Measurements from ENCODE around the gene MAP7D3. TPM values are rescaled to one million over a fixed set of nuclear protein-coding genes. Genes with fewer than 3 reads are reported as not detected.

MAP7D3 gene
- total RNA-seq, 1 experiment from 2014 or later = 15.0 TPM

- Histone ChIP-seq H3K79me2 (ENCODE audit: insufficient read depth, low read length) (no peaks in the 10 kb centered on the region), H3K4me1 (ENCODE audit: control insufficient read depth in 1 of 2, insufficient read depth in 2 of 2, low read length in 2 of 2) (no peaks in the 10 kb centered on the region), H4K20me1 (ENCODE audit: insufficient read depth) (no peaks in the 10 kb centered on the region), H3K36me3 (ENCODE audit: control insufficient read depth in 1 of 2, insufficient read depth in 2 of 2, low read length in 2 of 2) (no peaks in the 10 kb centered on the region), H3K4me2 (ENCODE audit: low read length) (no peak overlapping the region), H3K4me3 (replicated peaks in 1 of 2; ENCODE audit: low read depth in 1 of 2, low read length in 2 of 2) (no peak overlapping the region), H3K27me3 (ENCODE audit: insufficient read depth, low read length) (no peaks in the 10 kb centered on the region), H3K9me2 (ENCODE audit: insufficient read depth) (no peaks in the 10 kb centered on the region), H3K9me3 (ENCODE audit: control insufficient read depth in 1 of 2, insufficient read depth in 1 of 2, low read depth in 1 of 2, low read length in 2 of 2) (no peaks in the 10 kb centered on the region), H2AFZ (ENCODE audit: low read depth, low read length, poor library complexity, severe bottlenecking) (no peak overlapping the region), H3K27ac (ENCODE audit: low read depth, low read length) (no peak overlapping the region), H3K9ac (ENCODE audit: low read length) (no peak overlapping the region)
- ATAC-seq (no peak), DNase-seq (ENCODE audit: low read depth, low spot score) (no peak)
- ChIA-PET RAD21 (ENCODE audit: low non-redundant PET in 1 of 2, low total read pairs in 2 of 2, uncharacterized antibody in 2 of 2, unreplicated experiment in 2 of 2) (no interaction called here), POLR2A (no interaction called here), CTCF (no interaction called here)
- no TSS peak for BruUV-seq (replicated peaks)
- TF ChIP-seq TCF7L2 (IDR thresholded peaks at IDR 0.05; ENCODE audit: borderline replicate concordance, extremely low read depth, insufficient read depth, insufficient read length) = no peak
- TF ChIP-seq ZNF274 (IDR thresholded peaks at IDR 0.05; ENCODE audit: low read depth, low read length) = no peak
- TF ChIP-seq ELF1 (IDR thresholded peaks at IDR 0.05; ENCODE audit: borderline replicate concordance, low read depth) = no peak
- no peak for TF ChIP-seq SIN3A (IDR thresholded peaks at IDR 0.05; ENCODE audit: low read depth)
- no peak for TF ChIP-seq EZH2 (IDR thresholded peaks at IDR 0.05)
- TF ChIP-seq CBX3 (IDR thresholded peaks at IDR 0.05; ENCODE audit: low read depth) = no peak
- TF ChIP-seq RAD21 (IDR thresholded peaks at IDR 0.05; ENCODE audit: low read depth) = no peak
- no peak for TF ChIP-seq FOSL1 (IDR thresholded peaks at IDR 0.05; ENCODE audit: low read depth)
- no peak for TF ChIP-seq ZBTB33 (IDR thresholded peaks at IDR 0.05; ENCODE audit: extremely low read depth, insufficient replicate concordance, low read length)
- TF ChIP-seq ZFX (IDR thresholded peaks at IDR 0.05) = no peak
- TF ChIP-seq REST (IDR thresholded peaks at IDR 0.05; ENCODE audit: low read depth) = no peak
- TF ChIP-seq SRF (IDR thresholded peaks at IDR 0.05; ENCODE audit: low read depth) = no peak
- TF ChIP-seq JUND (IDR thresholded peaks at IDR 0.05) = no peak
- no peak for TF ChIP-seq CEBPB (IDR thresholded peaks at IDR 0.05; ENCODE audit: low read depth)
- TF ChIP-seq EGR1 (IDR thresholded peaks at IDR 0.05; ENCODE audit: low read depth) = no peak
- no peak for TF ChIP-seq CTCF (IDR thresholded peaks at IDR 0.05 in 2 of 3, conservative IDR thresholded peaks at IDR 0.05 in 1 of 3; ENCODE audit: borderline replicate concordance in 1 of 3, insufficient read depth in 1 of 3, low read depth in 2 of 3, low read length in 2 of 3)
- intact Hi-C loops (cut with micrococcal nuclease) = no loop called here
Measured at GRCh38 chrX:136192839-136193414, 58.3 kb downstream of the MAP7D3 start.

All from HCT116 (cell line).